Bronchial epithelial cell (primary cell): ENCODE data around the gene RGS6. TPM values are rescaled to one million over a fixed set of nuclear protein-coding genes. Genes with fewer than 3 reads are reported as not detected.

Experiments
- DNase-seq: peaks from one replicate; pipeline ENCODE4 v3.0.0-alpha.2; 2010; ENCODE audit warnings: low read depth
- FAIRE-seq: peaks from 2 replicates; lab custom pipeline; 2011; peaks lifted over from hg19 to GRCh38; lab: Jason Lieb, UNC
- H3K27me3 ChIP-seq: 2 replicates; pipeline ENCODE4 v1.5.1; 2011; ENCODE audit warnings: low read length; ENCODE audit not compliant: control insufficient read depth, insufficient read depth
- H3K36me3 ChIP-seq: 2 replicates; pipeline ENCODE4 v1.5.1; 2011; ENCODE audit warnings: low read length; ENCODE audit not compliant: control insufficient read depth, insufficient read depth
- H3K4me3 ChIP-seq: 2 replicates; pipeline ENCODE4 v1.5.1; 2011; ENCODE audit warnings: mild to moderate bottlenecking, low read depth, low read length, control low read depth
- total RNA-seq: library from RNA; depleted of rRNA; stranded (reverse); fragments of >200 nt; gene quantifications from 2 replicates; pipeline ENCODE4 v1.2.1, GENCODE V29; 2014
- TF ChIP-seq, protein P1 (sequence below): IDR thresholded peaks from 2 replicates; pipeline ENCODE4 v1.5.1; 2011; ENCODE audit warnings: mild to moderate bottlenecking, moderate library complexity, low read length, control low read depth, inconsistent platforms; ENCODE audit not compliant: insufficient read depth, severe bottlenecking

The RGS6 gene
- total RNA-seq, 1 donor from 2014 or later, result not detected

DNA sequence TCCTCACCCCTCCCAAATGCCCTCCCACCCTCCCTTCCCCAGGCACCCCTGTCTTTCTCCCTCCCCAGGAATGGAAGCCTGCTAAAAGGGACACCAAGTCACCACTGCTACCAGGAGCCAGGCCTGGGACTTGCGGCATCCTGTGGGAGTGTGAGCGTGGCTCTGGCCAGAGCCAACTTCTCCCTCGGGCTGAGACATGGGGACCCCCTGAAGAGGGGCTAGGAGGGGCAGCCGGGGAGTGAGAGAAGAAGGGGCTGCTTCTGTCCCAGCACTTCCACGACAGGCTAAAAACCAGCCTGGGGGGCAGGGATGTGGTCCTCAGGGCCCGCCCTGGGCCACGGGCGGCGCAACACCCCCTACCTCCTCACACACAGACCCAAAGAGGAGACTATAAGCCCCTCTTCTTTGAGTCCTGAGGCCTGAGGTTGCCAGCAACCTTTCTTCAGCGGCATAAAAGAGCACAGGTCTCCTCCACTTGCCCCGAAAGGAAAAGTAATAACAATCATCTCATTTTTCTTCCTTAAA is 682.7 kb downstream of the RGS6 start:
- no peaks in the 10 kb centered on the region for H3K36me3 ChIP-seq
- no peaks in the 10 kb centered on the region for H3K27me3 ChIP-seq
- H3K4me3 ChIP-seq, result no peak overlapping the region
- no peak for DNase-seq
- TF ChIP-seq, protein P1, sequence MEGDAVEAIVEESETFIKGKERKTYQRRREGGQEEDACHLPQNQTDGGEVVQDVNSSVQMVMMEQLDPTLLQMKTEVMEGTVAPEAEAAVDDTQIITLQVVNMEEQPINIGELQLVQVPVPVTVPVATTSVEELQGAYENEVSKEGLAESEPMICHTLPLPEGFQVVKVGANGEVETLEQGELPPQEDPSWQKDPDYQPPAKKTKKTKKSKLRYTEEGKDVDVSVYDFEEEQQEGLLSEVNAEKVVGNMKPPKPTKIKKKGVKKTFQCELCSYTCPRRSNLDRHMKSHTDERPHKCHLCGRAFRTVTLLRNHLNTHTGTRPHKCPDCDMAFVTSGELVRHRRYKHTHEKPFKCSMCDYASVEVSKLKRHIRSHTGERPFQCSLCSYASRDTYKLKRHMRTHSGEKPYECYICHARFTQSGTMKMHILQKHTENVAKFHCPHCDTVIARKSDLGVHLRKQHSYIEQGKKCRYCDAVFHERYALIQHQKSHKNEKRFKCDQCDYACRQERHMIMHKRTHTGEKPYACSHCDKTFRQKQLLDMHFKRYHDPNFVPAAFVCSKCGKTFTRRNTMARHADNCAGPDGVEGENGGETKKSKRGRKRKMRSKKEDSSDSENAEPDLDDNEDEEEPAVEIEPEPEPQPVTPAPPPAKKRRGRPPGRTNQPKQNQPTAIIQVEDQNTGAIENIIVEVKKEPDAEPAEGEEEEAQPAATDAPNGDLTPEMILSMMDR, result no peak
- no peak for FAIRE-seq

DNA sequence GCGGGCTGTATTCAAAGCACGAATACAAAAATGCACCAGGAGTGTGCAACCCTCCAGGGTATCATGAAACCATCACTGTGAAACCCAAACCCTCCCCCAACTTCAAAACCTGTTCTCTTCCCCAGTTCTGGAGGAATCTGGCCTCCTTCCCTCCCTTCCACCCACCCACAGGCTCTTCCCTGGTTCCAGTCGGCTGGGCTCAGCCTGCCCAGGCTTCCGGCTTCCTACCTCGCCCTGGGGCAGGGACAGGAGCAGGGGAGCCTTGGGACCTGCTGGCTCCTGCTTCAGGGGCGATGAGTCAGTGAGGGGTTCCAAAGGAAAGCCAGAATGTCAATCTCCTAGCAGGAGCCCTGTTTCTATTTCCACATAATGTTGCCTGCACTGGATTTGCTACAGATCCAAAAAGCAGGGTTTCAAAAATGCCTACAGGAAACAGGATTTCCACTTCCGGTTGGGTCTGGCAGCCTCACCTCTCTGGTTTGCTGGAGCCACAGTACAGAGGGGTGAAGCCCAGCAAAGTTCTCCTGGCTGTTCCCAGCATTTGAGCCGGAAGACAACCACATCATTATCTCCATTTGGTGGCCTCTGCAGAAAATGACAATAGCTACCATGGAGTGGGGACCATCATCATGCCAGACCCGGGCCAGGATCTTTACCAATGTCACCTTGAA is 683.4 kb downstream of the RGS6 start:
- Histone ChIP-seq H3K27me3 (no peaks in the 10 kb centered on the region), H3K4me3 (no peak overlapping the region), H3K36me3 (no peaks in the 10 kb centered on the region)
- FAIRE-seq, result no peak
- peak; percentile 74 for DNase-seq
- TF ChIP-seq, protein P1, result no peak
